NCI-H446 (cell line): ENCODE data around the gene ZNF280D.
"Not testable (repeated sequence)": the region's sequence is repeated elsewhere in the genome, so short reads cannot be mapped to it uniquely, and the experiment has no call there.

Experiments used
- DNase-seq, 2 experiments: peaks; one replicate each; lab custom pipeline; 2025; lab: John Stamatoyannopoulos, UW

The ZNF280D gene

GRCh38 chr15:56715220-56715619 is 18.1 kb downstream of the ZNF280D start:
- DNase-seq: no peak

- DNase-seq: not testable (repeated sequence)
Measured at GRCh38 chr15:56709502-56709901, 23.8 kb downstream of the ZNF280D start.

- DNase-seq: no peak
Measured at GRCh38 chr15:56699743-56700142, 33.6 kb downstream of the ZNF280D start.

- no peak for DNase-seq
Measured at GRCh38 chr15:56698270-56698669, 35.0 kb downstream of the ZNF280D start.

GRCh38 chr15:56693761-56694160 is 39.5 kb downstream of the ZNF280D start:
- DNase-seq: no peak

- DNase-seq: no peak
Measured at GRCh38 chr15:56690733-56691132, 42.6 kb downstream of the ZNF280D start.

- DNase-seq: no peak
Measured at GRCh38 chr15:56683908-56684307, 49.4 kb downstream of the ZNF280D start.

- no peak for DNase-seq
Measured at GRCh38 chr15:56681113-56681512, 52.2 kb downstream of the ZNF280D start.

- no peak for DNase-seq
Measured at GRCh38 chr15:56679225-56679624, 54.1 kb downstream of the ZNF280D start.

- no peak for DNase-seq
Measured at GRCh38 chr15:56678571-56678970, 54.7 kb downstream of the ZNF280D start.

- no peak for DNase-seq
Measured at GRCh38 chr15:56677271-56677670, 56.0 kb downstream of the ZNF280D start.

GRCh38 chr15:56675930-56676329 is 57.4 kb downstream of the ZNF280D start:
- DNase-seq: no peak

GRCh38 chr15:56674857-56675256 is 58.5 kb downstream of the ZNF280D start:
- DNase-seq: no peak

- no peak for DNase-seq
Measured at GRCh38 chr15:56672721-56673120, 60.6 kb downstream of the ZNF280D start.

- no peak for DNase-seq
Measured at GRCh38 chr15:56667517-56667916, 65.8 kb downstream of the ZNF280D start.

- DNase-seq: no peak
Measured at GRCh38 chr15:56660943-56661342, 72.4 kb downstream of the ZNF280D start.

- DNase-seq: no peak
Measured at GRCh38 chr15:56659197-56659596, 74.1 kb downstream of the ZNF280D start.

- no peak for DNase-seq
Measured at GRCh38 chr15:56654624-56655023, 78.7 kb downstream of the ZNF280D start.

GRCh38 chr15:56654216-56654615 is 79.1 kb downstream of the ZNF280D start:
- DNase-seq: no peak

GRCh38 chr15:56653787-56654186 is 79.5 kb downstream of the ZNF280D start:
- no peak for DNase-seq

GRCh38 chr15:56653107-56653506 is 80.2 kb downstream of the ZNF280D start:
- no peak for DNase-seq

GRCh38 chr15:56648311-56648710 is 85.0 kb downstream of the ZNF280D start:
- DNase-seq: no peak

GRCh38 chr15:56640549-56640948 is 92.8 kb downstream of the ZNF280D start:
- DNase-seq: no peak

GRCh38 chr15:56640127-56640526 is 93.2 kb downstream of the ZNF280D start:
- DNase-seq: no peak

- no peak for DNase-seq
Measured at GRCh38 chr15:56639631-56640030, 93.7 kb downstream of the ZNF280D start.
